Activated gamma-delta T cell (primary cell): ENCODE results near the gene SYTL4.

Source experiments
- DNase-seq: peaks from one replicate; lab custom pipeline; 2025; lab: John Stamatoyannopoulos, UW

The SYTL4 gene

DNA sequence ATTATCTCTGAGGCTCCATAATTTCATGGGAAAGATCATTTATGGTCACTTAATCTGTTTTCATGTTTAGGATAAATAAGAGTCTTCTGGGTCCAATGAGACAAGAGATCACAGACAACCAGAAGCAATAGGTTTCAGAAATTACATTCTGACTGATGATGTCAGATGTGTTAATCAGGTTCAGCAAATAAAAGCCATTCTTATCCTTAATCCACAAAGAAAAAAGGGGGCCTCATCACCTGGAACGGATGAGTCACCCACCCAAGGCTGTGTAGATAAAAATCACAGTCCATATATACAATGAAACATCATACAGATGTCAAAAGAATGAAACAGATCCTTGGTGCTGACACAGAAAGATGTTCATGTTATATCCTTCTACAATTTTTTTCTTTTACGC lies 36.6 kb downstream of the SYTL4 start:
- DNase-seq, result no peak

GRCh38 chrX:100687546-100687945 lies 44.4 kb downstream of the SYTL4 start:
- no peak for DNase-seq

DNA sequence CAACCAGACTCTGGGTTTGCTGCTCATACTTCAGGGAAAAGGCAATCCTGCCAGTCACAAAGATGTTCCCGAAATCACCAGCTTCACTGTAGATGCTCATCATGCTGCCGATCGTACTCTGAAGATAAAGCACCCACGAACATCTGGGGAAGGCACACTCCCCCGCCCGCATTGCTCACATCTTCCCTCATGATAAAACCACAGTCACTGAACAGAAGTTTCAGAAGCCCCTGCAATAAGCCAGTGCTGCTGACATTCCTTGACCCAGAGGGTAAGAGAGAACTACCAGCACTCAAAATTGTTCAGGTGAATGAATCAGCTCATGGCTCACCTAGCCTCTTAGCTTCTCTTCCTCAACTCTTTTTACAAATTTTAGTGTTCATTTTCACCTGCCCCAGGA lies 44.8 kb downstream of the SYTL4 start:
- DNase-seq, result no peak

- DNase-seq, result no peak
Measured at GRCh38 chrX:100685997-100686305, 46.0 kb downstream of the SYTL4 start.

GRCh38 chrX:100685284-100685996 lies 46.5 kb downstream of the SYTL4 start:
- DNase-seq, result no peak

DNA sequence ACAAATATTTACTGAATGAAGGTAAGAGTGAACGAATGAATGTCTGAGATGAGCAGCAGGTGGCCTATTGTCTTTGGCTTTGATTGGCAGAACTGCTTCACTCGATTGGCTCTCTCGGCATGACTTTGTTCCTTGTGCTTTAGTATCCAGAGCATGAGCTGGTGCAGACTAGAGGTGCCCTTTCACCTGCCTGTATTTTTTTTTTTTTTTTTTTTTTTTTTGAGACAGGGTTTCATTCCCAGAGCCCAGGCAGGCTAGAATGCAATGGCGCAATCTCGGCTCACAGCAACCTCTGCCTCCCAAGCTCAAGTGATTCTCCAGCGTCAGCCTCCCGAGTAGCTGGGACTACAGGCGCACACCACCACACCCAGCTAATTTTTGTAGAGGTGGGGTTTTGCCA lies 49.0 kb downstream of the SYTL4 start:
- no peak for DNase-seq

DNA sequence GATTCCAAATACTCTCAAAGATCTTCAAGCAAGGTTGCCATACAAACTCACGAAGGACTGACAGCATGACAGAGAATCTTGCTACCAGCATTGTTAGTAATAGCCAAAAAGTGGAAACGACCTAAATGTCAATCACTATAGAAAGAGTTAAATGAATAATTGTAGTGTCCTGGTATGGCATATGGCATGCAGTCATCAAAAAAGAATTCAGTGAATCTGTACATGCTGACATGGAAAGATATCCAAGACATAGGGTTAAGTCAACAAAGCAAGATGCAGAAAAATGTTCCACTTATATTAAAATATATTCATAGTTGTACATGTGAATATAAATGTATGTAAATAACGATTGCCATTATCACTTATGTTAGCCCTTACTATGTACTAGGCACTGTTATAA lies 50.3 kb downstream of the SYTL4 start:
- no peak for DNase-seq

DNA sequence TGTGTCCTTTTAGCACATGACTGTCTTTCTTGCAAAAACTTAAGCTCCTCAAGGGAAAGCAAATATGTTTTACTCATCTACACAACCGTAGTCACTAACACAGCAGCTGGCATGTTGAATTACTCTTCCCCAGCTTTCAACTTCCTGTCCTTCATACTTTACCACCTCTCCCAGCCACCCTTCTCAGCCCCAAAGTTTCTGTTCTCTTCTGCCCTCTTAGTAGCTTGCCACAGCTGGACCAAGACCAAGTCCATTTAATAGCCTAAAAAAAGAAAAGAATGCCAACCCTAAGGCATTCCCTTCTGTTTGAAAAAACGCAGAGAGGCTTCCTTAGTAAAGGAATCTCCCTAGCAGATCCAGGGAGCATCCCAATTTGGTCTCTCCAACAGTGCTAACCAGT lies 51.2 kb downstream of the SYTL4 start:
- DNase-seq, result no peak

DNA sequence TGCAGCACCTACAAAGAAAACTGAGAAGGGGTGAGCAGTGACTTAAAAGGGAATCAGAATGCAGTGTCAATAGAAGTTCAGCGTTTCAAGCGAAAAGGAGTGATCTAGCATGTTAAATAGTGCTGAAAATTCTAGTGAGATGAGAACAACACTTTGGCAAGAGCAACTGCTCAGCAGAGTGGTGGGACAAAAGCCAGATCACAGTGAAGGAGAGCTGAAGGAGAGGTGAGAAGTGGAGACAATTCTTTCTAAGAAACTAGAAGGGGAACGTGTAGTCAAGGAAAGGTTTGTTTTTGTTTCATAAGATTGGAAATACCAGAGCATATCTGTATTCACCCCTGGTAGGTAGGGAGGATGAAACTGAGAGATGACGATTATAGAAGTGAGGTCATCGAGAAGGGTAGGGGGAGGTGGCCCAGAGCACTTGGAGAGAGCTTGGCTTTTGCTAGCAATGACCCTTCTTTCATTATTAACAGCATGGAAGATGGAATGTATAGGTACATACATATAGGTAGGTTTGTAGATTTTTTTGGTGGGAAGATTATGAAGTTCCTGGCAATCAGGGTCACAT lies 54.2 kb downstream of the SYTL4 start:
- no peak for DNase-seq

- DNase-seq, result no peak
Measured at GRCh38 chrX:100674705-100675104, 57.2 kb downstream of the SYTL4 start.

DNA sequence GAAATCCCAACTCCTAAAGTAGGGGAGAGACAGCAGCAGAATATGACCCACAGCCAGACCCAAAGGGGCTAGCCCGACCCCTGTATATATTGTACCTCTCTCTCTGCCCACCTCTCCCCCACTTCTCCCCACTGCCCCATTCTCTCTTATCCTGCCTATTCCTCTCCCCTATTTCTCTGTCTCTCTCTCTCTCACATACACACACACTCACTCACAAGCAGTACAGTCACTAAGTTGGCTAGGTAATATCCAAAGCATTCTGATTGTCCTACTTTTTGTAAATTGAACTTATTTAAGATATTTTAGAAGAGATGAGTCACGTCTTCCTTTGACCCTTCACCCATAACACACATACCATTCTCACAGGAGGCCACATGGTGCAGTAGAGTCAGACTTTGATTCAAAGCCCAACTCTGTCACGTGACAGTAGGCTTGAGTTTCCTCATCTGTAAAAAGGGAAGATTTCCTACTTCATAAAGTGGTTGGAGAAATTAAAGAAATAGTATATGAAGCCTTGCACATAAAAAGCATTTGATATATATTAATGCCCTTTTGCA lies 58.4 kb downstream of the SYTL4 start:
- DNase-seq, result no peak

DNA sequence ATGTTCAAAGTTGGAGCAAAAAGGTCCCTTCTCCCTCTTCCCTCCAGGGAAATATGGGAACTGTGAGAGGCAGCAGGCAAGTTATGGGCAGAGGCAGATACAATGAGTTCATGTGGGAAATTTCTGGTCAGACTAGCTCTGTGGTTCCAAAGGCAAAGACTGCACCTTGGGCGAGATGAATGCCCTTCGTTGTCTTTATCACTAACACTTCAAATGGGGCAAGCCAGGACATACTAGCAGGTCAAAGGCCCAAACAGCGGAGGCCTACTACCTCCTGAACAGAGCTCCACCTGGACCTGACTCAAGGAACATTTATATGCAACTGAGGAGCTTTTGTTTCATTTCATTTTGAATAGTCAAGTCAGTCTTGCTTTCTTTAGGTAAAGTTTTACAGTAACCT lies 59.0 kb downstream of the SYTL4 start:
- no peak for DNase-seq

- DNase-seq, result no peak
Measured at GRCh38 chrX:100663642-100664041, 68.3 kb downstream of the SYTL4 start.

GRCh38 chrX:100662796-100663195 lies 69.1 kb downstream of the SYTL4 start:
- DNase-seq, result no peak

DNA sequence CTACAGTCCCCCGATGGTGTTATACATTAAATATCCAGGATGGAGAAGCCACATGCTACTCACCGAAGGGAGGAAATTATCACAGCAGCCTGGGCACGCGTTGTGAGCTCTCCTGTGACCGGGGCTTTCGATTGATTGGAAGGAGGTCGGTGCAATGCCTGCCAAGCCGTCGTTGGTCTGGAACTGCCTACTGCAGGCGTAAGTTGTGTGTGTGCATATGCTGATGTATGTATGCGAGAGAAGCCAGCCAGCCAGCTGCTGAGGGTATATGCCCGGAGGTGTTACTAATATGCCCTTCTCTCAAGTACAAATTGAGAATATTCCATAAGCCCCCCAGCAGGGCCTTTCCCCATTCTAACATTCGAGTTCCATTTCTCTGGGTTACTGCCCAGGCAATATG lies 69.8 kb downstream of the SYTL4 start:
- DNase-seq, result no peak

GRCh38 chrX:100659431-100660137 lies 72.3 kb downstream of the SYTL4 start:
- no peak for DNase-seq

DNA sequence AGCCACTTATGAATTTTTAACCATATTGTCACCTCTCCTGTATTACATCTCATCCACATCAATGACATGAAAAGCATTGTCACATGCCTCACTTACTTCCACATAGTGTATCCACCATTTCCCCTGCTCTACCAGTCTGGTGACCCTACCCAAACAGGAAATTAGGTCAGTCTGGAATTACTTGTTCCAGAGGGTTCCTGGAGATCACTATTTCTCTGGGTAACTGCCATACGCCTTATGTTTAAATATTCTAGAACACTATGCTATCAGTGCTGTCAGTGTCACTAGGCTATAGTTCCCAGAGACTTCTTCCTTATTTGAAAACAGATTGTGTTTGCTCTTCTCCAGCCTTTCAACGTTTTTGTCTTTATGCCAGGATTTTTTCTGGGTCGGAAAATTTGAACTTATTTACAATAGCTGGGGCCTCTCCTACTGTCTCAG lies 73.0 kb downstream of the SYTL4 start:
- no peak for DNase-seq

GRCh38 chrX:100654261-100654660 lies 77.7 kb downstream of the SYTL4 start:
- DNase-seq, result no peak

DNA sequence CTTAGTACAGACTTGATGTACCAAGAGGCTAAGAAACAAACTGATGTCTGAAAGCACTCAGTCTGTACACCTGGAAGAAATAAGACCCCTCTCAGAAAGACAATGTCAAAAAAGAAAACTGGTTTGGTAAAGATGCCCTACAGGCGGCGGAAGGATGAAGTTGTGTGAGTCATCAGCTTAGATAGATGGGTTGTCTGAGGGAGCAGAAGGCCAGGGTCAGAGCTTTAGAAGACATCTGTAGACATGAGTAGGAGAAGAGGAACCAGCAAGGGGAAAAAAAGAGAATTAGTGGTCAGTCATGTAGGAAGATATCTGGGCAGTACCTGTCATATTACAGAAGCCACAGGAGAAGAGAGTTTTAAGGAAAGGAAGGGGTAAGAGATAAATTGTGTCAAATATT lies 79.7 kb downstream of the SYTL4 start:
- DNase-seq, result no peak

GRCh38 chrX:100650841-100651240 lies 81.1 kb downstream of the SYTL4 start:
- DNase-seq, result no peak

DNA sequence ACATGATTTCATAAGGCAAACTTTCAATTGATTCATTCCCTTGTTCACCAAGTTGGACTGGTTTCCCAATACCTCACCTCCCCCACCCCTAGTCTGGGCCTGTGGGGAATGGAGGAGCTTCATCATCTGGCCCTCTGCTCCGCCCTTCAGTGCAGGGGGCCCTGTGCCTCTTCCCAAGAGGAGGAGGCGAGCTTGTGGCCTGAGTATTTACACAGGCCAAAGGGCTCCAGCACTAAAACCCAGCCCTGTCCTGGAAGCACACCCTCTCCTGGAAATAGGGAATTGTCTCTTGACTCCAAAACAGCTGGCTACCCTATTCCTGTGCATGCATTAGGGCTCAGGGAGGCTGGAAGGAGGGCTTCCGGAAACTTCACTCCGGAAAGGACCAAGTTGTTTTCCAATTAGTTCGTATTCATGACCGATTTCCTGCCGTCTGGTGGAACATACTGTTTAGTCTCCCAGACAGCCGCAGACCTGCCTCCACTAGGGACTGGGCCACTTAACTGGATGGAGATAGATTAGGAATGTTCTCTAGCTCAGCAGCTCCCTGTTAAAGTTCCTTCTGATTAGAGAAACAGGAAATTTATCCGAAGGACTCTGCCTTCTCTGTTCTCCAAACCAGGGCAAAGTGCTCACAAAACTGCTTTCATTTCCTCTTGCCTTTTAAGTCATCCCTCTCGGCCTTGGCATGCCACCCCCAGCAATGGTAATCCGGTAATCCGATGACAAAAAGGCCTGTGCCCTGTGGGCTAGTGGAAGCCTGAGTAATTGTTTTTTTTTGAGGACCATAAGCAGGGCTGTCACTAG lies 82.2 kb downstream of the SYTL4 start:
- DNase-seq, result no peak
